SK-N-SH treated with all-trans-retinoic acid at 6 μM for 48 hours (cell line): ENCODE data around the gene TIPRL.

Source experiments
- ARNTL ChIP-seq: fragments of 450-650 bp; formaldehyde crosslinking; IDR thresholded peaks from 2 replicates; pipeline ENCODE4 v1.5.0; 2020; ENCODE audit warnings: low read depth, mild to moderate bottlenecking, moderate library complexity, borderline replicate concordance
- RARB ChIP-seq: fragments of 250-450 bp; sonication (Bioruptor Pico); IDR thresholded peaks from 2 replicates; pipeline ENCODE4 v1.8.0; 2021; ENCODE audit warnings: mild to moderate bottlenecking, moderate library complexity
- TOX ChIP-seq: fragments of 250-450 bp; sonication (Bioruptor Pico); IDR thresholded peaks from 2 replicates; pipeline ENCODE4 v1.8.0; 2021; ENCODE audit warnings: mild to moderate bottlenecking, moderate library complexity, borderline replicate concordance
- TSHZ2 ChIP-seq: fragments of 250-450 bp; sonication (Bioruptor Pico); IDR thresholded peaks from 2 replicates; pipeline ENCODE4 v1.5.0; 2020; ENCODE audit warnings: mild to moderate bottlenecking, moderate library complexity

DNA sequence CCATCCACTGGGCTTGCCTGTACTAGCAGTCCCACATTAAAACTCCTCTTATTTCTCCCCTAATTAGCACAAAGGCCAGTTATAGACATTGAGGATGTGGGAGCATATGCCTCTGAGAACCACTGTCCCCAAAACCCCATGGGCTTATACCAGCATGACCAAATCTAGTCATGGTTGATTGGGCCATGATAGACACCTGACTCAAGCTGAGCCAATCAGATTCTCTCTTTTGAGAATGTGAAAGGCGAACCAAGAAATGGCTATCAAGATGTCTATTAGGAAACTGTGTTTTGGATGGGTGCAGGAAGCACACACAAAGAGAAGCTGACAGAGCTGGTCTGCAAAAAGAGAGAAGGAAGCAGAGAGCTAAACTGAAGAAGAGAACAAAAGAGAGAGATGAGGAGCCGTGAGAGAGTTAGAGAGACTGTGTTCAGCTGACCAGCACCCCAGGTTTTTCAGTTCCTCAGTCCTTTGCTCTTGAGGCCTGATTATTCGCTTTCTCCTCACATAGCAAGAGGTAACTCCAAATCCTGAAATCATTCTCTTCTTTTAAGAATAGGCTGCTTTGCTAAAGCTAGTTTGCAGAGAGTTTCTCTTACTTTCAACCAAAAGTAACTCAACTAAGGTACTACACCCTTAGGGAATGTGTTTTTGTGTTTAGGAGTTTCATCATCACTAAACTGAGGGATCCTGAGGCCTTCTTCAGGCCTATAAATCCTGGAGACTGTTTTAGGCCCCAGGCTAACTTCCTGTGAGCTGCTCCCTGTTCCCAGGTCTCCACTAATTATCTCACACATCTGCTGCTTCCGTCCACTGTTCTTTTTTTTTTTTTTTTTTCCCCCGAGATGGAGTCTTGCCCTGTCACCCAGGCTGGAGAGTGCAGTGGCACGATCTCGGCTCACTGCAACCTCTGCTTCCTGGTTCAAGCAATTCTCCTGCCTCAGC lies 7.9 kb upstream of the TIPRL start:
- TF ChIP-seq TSHZ2 (CRISPR knock-in tag): no peak
- TF ChIP-seq ARNTL (CRISPR knock-in tag): no peak
- TF ChIP-seq TOX (CRISPR knock-in tag): no peak
- no peak for TF ChIP-seq RARB (CRISPR knock-in tag)
